MM.1S (cell line): ENCODE results near the gene TMEM169.
"Not testable (repeated sequence)": the region's sequence is repeated elsewhere in the genome, so short reads cannot be mapped to it uniquely, and the experiment has no call there.

Experiments used
- DNase-seq: peaks from one replicate; pipeline ENCODE4 v3.0.0-alpha.2; 2015
- H2AFZ ChIP-seq: fragments of 300-600 bp; sonication (generic); 2 replicates; pipeline ENCODE4 v1.6.0; 2016; ENCODE audit warnings: antibody characterized with exemption, low read length
- H3F3A ChIP-seq: fragments of 300-600 bp; sonication (generic); 2 replicates; pipeline ENCODE4 v1.6.1; 2016; ENCODE audit warnings: mild to moderate bottlenecking, antibody characterized with exemption, low read length, moderate library complexity, mixed read lengths; ENCODE audit not compliant: insufficient read depth
- H3K27ac ChIP-seq: fragments of 300-600 bp; sonication (generic); 2 replicates; pipeline ENCODE4 v1.5.1; 2016; ENCODE audit warnings: mild to moderate bottlenecking, low read length
- H3K27me3 ChIP-seq: fragments of 300-600 bp; sonication (generic); replicated peaks from 2 replicates; pipeline ENCODE4 v1.6.0; 2016; ENCODE audit warnings: low read length; ENCODE audit not compliant: insufficient read depth
- H3K36me3 ChIP-seq: fragments of 300-600 bp; sonication (generic); replicated peaks from 2 replicates; pipeline ENCODE4 v1.6.1; 2016; ENCODE audit warnings: mild to moderate bottlenecking, low read length, mixed read lengths; ENCODE audit not compliant: insufficient read depth
- H3K4me1 ChIP-seq: fragments of 300-600 bp; sonication (generic); 2 replicates; pipeline ENCODE4 v1.6.1; 2016; ENCODE audit warnings: low read length, mixed read lengths
- H3K4me2 ChIP-seq: fragments of 300-600 bp; sonication (generic); 2 replicates; pipeline ENCODE4 v1.6.0; 2016; ENCODE audit warnings: low read depth, low read length
- H3K4me3 ChIP-seq: fragments of 300-600 bp; sonication (generic); 2 replicates; pipeline ENCODE4 v1.5.1; 2016; ENCODE audit warnings: low read length, mixed read lengths
- H3K79me2 ChIP-seq: fragments of 300-600 bp; sonication (generic); 2 replicates; pipeline ENCODE4 v1.6.1; 2016; ENCODE audit warnings: mixed run types, low read length, mixed read lengths
- H3K9ac ChIP-seq: fragments of 300-600 bp; sonication (generic); 2 replicates; pipeline ENCODE4 v1.6.1; 2016; ENCODE audit warnings: low read length, mixed read lengths
- H3K9me2 ChIP-seq: fragments of 300-600 bp; sonication (generic); replicated peaks from 2 replicates; pipeline ENCODE4 v1.6.1; 2016; ENCODE audit warnings: mild to moderate bottlenecking, low read length, mixed read lengths; ENCODE audit not compliant: insufficient read depth
- H3K9me3 ChIP-seq: fragments of 300-600 bp; sonication (generic); replicated peaks from 2 replicates; pipeline ENCODE4 v1.6.1; 2016; ENCODE audit warnings: mild to moderate bottlenecking, low read length, mixed read lengths; ENCODE audit not compliant: insufficient read depth
- H4K20me1 ChIP-seq: fragments of 300-600 bp; sonication (generic); 2 replicates; pipeline ENCODE4 v1.6.1; 2016; ENCODE audit warnings: mild to moderate bottlenecking, low read length, moderate library complexity, mixed read lengths; ENCODE audit not compliant: insufficient read depth
- EZH2 ChIP-seq: fragments of 300-600 bp; sonication (generic); optimal IDR thresholded peaks from 2 replicates; pipeline ENCODE3; 2017; ENCODE audit warnings: low read depth, mild to moderate bottlenecking, antibody characterized with exemption, low read length, mixed read lengths
- EZH2phosphoT487 ChIP-seq: fragments of 300-600 bp; sonication (generic); IDR thresholded peaks from 2 replicates; pipeline ENCODE4 v1.6.1; 2018; ENCODE audit warnings: antibody characterized with exemption, low read length
- TF ChIP-seq, protein P1 (sequence below): fragments of 300-600 bp; sonication (generic); IDR thresholded peaks from 2 replicates; pipeline ENCODE4 v1.5.1; 2016; ENCODE audit warnings: antibody characterized with exemption, low read length, mixed read lengths

The TMEM169 gene

DNA sequence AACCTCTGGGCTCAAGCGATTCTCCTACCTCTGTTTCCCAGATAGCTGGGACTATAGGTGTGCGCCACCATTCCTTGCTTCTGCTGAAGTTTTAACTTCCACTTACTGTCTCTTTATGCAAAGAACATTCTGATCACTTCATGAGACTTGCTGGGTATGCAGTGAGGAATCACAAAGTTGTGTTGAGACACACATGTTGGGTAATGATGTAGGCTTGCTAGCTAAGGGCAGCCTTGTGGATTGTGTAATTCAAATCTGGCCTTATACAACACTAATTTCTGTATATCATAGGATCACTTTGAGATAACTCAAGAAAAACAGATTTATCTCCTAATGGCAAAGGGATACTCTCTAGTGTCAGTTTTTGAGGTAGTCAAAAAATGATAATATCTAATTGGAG, 51.7 kb downstream of the TMEM169 start:
- no peak for TF ChIP-seq EZH2
- TF ChIP-seq, protein P1, sequence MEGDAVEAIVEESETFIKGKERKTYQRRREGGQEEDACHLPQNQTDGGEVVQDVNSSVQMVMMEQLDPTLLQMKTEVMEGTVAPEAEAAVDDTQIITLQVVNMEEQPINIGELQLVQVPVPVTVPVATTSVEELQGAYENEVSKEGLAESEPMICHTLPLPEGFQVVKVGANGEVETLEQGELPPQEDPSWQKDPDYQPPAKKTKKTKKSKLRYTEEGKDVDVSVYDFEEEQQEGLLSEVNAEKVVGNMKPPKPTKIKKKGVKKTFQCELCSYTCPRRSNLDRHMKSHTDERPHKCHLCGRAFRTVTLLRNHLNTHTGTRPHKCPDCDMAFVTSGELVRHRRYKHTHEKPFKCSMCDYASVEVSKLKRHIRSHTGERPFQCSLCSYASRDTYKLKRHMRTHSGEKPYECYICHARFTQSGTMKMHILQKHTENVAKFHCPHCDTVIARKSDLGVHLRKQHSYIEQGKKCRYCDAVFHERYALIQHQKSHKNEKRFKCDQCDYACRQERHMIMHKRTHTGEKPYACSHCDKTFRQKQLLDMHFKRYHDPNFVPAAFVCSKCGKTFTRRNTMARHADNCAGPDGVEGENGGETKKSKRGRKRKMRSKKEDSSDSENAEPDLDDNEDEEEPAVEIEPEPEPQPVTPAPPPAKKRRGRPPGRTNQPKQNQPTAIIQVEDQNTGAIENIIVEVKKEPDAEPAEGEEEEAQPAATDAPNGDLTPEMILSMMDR, result no peak
- no peak for TF ChIP-seq EZH2phosphoT487
- Histone ChIP-seq H3K36me3 (peaks cover 65% of the 10 kb centered on the region), H3K79me2 (peaks cover 89% of the 10 kb centered on the region)

DNA sequence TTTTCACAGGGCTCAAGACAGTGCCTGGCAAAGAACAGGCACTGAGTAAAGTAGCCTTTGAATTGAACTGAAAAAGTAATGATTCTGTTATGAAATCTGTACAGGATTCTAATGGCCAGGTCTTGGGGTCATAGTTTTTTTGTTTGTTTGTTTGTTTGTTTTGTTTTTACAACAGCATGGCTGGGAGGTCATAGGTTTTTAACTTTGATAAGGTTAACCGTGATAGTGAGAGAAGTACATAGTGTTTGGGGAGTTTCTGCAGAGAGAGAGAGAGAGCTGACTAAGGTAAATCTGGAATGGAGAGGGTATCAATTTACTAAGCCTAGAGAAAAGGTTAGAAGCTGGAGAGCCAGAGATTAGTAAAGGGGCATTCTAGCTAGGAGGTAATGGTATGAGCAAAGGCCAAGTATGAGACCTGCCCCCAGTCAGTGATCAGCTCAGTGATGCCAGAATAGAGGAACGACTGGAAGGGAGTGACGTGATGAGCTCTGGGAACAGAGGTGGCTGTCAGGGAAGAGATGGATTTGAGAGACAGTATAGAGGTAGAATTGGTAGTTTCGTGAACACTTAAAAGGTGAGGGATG, 53.3 kb downstream of the TMEM169 start:
- H3K36me3 ChIP-seq, result peaks cover 66% of the 10 kb centered on the region
- H2AFZ ChIP-seq, result no peak overlapping the region

More for the DNA sequence above, 51.7 kb downstream of the TMEM169 start:
- no peak for DNase-seq
- no peaks in the 10 kb centered on the region for H3K4me1 ChIP-seq
- no peaks in the 10 kb centered on the region for H3K9me2 ChIP-seq
- peaks cover 12% of the 10 kb centered on the region; the same call in 1 of the 2 replicates for H4K20me1 ChIP-seq
- no peaks in the 10 kb centered on the region for H3K9me3 ChIP-seq
- no peak overlapping the region for H3K4me2 ChIP-seq
- no peak overlapping the region for H3K27ac ChIP-seq
- H3F3A ChIP-seq, result 0 out of 2 replicates have a peak, but pooled peaks cover 13% of the 10 kb centered on the region
- no peak overlapping the region for H3K9ac ChIP-seq
- H3K27me3 ChIP-seq, result no peaks in the 10 kb centered on the region
- H3K4me3 ChIP-seq, result no peak overlapping the region
- H2AFZ ChIP-seq, result no peak overlapping the region

DNA sequence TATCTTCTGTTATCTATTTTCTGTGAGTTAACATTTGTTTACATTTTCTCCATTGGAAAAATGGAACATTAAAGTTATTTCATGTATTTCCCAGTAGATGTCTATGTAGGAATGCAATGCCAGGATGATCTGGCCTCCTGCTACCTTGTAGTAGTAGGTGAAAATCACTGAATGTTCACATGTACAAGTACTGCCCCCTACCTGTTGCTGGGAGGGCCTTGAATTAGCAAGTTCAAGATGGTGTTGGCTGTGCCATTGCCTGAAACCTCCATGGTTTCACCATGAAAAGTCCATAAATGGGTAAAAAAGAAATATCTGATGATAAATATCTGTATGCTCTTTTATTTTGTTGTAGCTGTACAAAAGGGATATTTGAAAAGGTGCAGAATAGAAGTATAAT, 58.2 kb downstream of the TMEM169 start:
- Histone ChIP-seq H3K27me3 (no peaks in the 10 kb centered on the region), H2AFZ (no peak overlapping the region), H3K27ac (no peak overlapping the region), H3K79me2 (peaks cover 79% of the 10 kb centered on the region), H3K4me1 (no peaks in the 10 kb centered on the region), H3K4me3 (no peak overlapping the region), H3K36me3 (peaks cover 41% of the 10 kb centered on the region), H3K9ac (no peak overlapping the region), H4K20me1 (peaks cover 7% of the 10 kb centered on the region; the same call in 1 of the 2 replicates), H3F3A (0 out of 2 replicates have a peak, but pooled peaks cover 13% of the 10 kb centered on the region), H3K9me3 (no peaks in the 10 kb centered on the region), H3K9me2 (no peaks in the 10 kb centered on the region), H3K4me2 (no peak overlapping the region)
- peak; percentile 39 for DNase-seq
- TF ChIP-seq, protein P1, result peak; percentile 55
- no peak for TF ChIP-seq EZH2

More for the DNA sequence above, 53.3 kb downstream of the TMEM169 start:
- H3K4me1 ChIP-seq, result no peaks in the 10 kb centered on the region
- 0 out of 2 replicates have a peak, but pooled peaks cover 13% of the 10 kb centered on the region for H3F3A ChIP-seq
- TF ChIP-seq EZH2phosphoT487 (no peak), EZH2 (no peak)
- TF ChIP-seq, protein P1, result no peak
- H3K4me2 ChIP-seq, result no peak overlapping the region
- no peaks in the 10 kb centered on the region for H3K9me3 ChIP-seq
- no peak overlapping the region for H3K4me3 ChIP-seq
- H3K27me3 ChIP-seq, result no peaks in the 10 kb centered on the region
- peaks cover 7% of the 10 kb centered on the region; the same call in 1 of the 2 replicates for H4K20me1 ChIP-seq
- peaks cover 92% of the 10 kb centered on the region for H3K79me2 ChIP-seq
- H3K9me2 ChIP-seq, result no peaks in the 10 kb centered on the region
- H3K27ac ChIP-seq, result no peak overlapping the region
- no peak for DNase-seq
- no peak overlapping the region for H3K9ac ChIP-seq

DNA sequence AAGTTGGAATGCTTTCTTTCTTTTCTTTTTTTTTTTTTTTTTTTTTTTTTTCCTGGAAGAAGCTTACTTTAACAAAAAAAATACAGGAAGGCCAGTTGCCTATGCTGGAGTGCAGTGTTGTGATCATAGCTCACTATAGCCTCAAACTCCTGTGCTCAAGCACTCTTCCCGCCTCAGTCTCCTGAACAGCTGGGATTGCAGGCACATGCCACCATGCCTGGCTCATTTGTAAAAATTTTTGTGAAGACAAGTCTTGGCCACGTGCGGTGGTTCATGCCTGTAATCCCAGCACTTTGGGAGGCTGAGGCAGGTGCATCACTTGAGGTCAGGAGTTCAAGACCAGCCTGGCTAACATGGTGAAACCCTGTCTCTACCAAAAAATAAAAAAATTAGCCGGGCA, 59.8 kb downstream of the TMEM169 start:
- not testable (repeated sequence) for H3K4me2 ChIP-seq, H3K4me1 ChIP-seq, H3K27ac ChIP-seq, H3K9me3 ChIP-seq, H2AFZ ChIP-seq, H3K4me3 ChIP-seq, H3K9me2 ChIP-seq, H3K9ac ChIP-seq, DNase-seq, H3K27me3 ChIP-seq, H4K20me1 ChIP-seq
- H3K79me2 ChIP-seq, result peaks cover 81% of the 10 kb centered on the region
- H3K36me3 ChIP-seq, result peaks cover 40% of the 10 kb centered on the region
- H3F3A ChIP-seq, result 0 out of 2 replicates have a peak, but pooled peaks cover 13% of the 10 kb centered on the region
